Dendritic cell treated with granulocyte-macrophage colony-stimulating factor and Interleukin-4, amounts not matched to agents 40 ng/mL and 50 ng/mL, for 4 days (primary cell): Measurements from ENCODE around the gene SKI.

Source experiments
- H3K27ac Mint-ChIP-seq: one replicate; pipeline ENCODE4 v1.8.0; 2022; ENCODE audit warnings: mild to moderate bottlenecking, mixed read lengths
- H3K27me3 Mint-ChIP-seq: one replicate; pipeline ENCODE4 v1.8.0; 2022; ENCODE audit warnings: mild to moderate bottlenecking, mixed read lengths
- H3K36me3 Mint-ChIP-seq: one replicate; pipeline ENCODE4 v1.8.0; 2022; ENCODE audit warnings: low read depth, mixed read lengths
- H3K4me1 Mint-ChIP-seq: one replicate; pipeline ENCODE4 v1.8.0; 2022; ENCODE audit warnings: low read depth, mixed read lengths
- H3K4me3 Mint-ChIP-seq: one replicate; pipeline ENCODE4 v1.8.0; 2022; ENCODE audit warnings: mild to moderate bottlenecking, moderate library complexity, mixed read lengths
- H3K9me3 Mint-ChIP-seq: one replicate; pipeline ENCODE4 v1.8.0; 2022; ENCODE audit warnings: mixed read lengths
- intact Hi-C: fragments of 100-400 bp; cut with micrococcal nuclease; formaldehyde crosslinking; loops from one replicate; pipeline ENCODE4 v1.15.0; 2022

The SKI gene

GRCh38 chr1:2247760-2248126 is 19.6 kb downstream of the SKI start:
- peaks cover 95% of the 10 kb centered on the region for H3K4me1 Mint-ChIP-seq
- peaks cover 24% of the 10 kb centered on the region for H3K36me3 Mint-ChIP-seq
- H3K4me3 Mint-ChIP-seq, result no peak overlapping the region
- H3K9me3 Mint-ChIP-seq, result no peaks in the 10 kb centered on the region
- no peaks in the 10 kb centered on the region for H3K27me3 Mint-ChIP-seq
- peak overlapping the region; percentile 13 for H3K27ac Mint-ChIP-seq
- intact Hi-C loops, result loop anchor here (2.0 to 5.0 kb wide), 3 partner anchors 13 to 45 kb away; no protein-coding TSS in a partner anchor

- Mint-ChIP-seq H3K9me3 (no peaks in the 10 kb centered on the region), H3K27me3 (no peaks in the 10 kb centered on the region), H3K4me3 (no peak overlapping the region), H3K4me1 (peaks cover 94% of the 10 kb centered on the region), H3K27ac (peak overlapping the region; percentile 13), H3K36me3 (peaks cover 19% of the 10 kb centered on the region)
- intact Hi-C loops, result loop anchor here (5.0 kb wide), 1 partner anchor 44 kb away; no protein-coding TSS in a partner anchor
Observed at GRCh38 chr1:2248127-2248826, 20.2 kb downstream of the SKI start.

DNA sequence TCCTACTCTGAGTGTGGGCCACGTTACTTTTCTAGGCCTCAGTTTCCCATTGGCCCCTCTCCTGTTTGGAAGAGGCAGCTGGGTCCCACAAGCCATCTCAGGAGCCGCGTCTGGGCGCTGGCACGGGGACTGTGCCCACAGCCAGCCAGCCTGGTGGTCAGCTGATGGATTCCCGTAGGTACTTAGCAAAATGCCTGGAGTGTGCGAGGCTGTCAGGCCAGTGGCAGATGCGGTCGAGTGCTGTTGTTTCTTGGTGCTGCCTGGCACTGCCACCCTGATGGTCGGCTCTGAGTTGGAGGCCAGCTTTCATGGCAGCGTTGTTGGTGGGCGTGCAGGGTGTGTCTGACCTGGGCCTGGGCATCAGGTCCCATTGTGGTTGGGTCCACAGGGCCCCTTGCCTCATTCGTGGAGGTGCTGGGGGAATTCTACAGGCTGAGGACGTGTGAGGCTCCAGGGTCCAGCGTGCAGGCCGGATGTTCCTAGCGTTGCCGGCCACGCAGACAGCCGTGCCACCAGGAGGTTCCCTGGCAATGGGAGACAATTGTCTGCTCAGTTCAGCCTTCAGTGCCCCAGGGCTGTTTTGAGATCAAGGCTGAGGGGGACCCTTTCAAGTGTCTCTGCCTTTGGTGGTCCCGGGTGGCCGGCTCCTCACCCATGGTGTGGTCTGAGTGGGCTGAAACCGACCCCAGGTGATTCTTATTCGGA is 20.9 kb downstream of the SKI start:
- Mint-ChIP-seq H3K36me3 (peaks cover 12% of the 10 kb centered on the region), H3K27ac (peak overlapping the region; percentile 13), H3K4me3 (no peak overlapping the region), H3K9me3 (no peaks in the 10 kb centered on the region), H3K4me1 (peaks cover 93% of the 10 kb centered on the region), H3K27me3 (no peaks in the 10 kb centered on the region)
- intact Hi-C loops, result loop anchor here (5.0 kb wide), 1 partner anchor 43 kb away; no protein-coding TSS in a partner anchor

GRCh38 chr1:2249559-2249906 is 21.4 kb downstream of the SKI start:
- peaks cover 9% of the 10 kb centered on the region for H3K36me3 Mint-ChIP-seq
- H3K4me1 Mint-ChIP-seq, result peaks cover 90% of the 10 kb centered on the region
- no peak overlapping the region for H3K27ac Mint-ChIP-seq
- H3K9me3 Mint-ChIP-seq, result no peaks in the 10 kb centered on the region
- intact Hi-C loops, result loop anchor here (5.0 kb wide), 1 partner anchor 43 kb away; no protein-coding TSS in a partner anchor
- no peak overlapping the region for H3K4me3 Mint-ChIP-seq
- no peaks in the 10 kb centered on the region for H3K27me3 Mint-ChIP-seq

- intact Hi-C loops, result no loop called here
- H3K27ac Mint-ChIP-seq, result no peak overlapping the region
- no peaks in the 10 kb centered on the region for H3K36me3 Mint-ChIP-seq
- H3K4me1 Mint-ChIP-seq, result peaks cover 78% of the 10 kb centered on the region
- H3K4me3 Mint-ChIP-seq, result no peak overlapping the region
- H3K27me3 Mint-ChIP-seq, result no peaks in the 10 kb centered on the region
- H3K9me3 Mint-ChIP-seq, result no peaks in the 10 kb centered on the region
Observed at GRCh38 chr1:2250721-2251281, 22.7 kb downstream of the SKI start.

- Mint-ChIP-seq H3K27me3 (no peaks in the 10 kb centered on the region), H3K4me3 (no peak overlapping the region), H3K36me3 (no peaks in the 10 kb centered on the region), H3K4me1 (peaks cover 72% of the 10 kb centered on the region), H3K9me3 (no peaks in the 10 kb centered on the region), H3K27ac (no peak overlapping the region)
- intact Hi-C loops, result no loop called here
Observed at GRCh38 chr1:2251363-2251762, 23.2 kb downstream of the SKI start.

- Mint-ChIP-seq H3K9me3 (no peaks in the 10 kb centered on the region), H3K27me3 (no peaks in the 10 kb centered on the region), H3K4me1 (peaks cover 68% of the 10 kb centered on the region), H3K36me3 (no peaks in the 10 kb centered on the region), H3K27ac (no peak overlapping the region), H3K4me3 (no peak overlapping the region)
- intact Hi-C loops, result no loop called here
Observed at GRCh38 chr1:2251786-2252185, 23.7 kb downstream of the SKI start.

DNA sequence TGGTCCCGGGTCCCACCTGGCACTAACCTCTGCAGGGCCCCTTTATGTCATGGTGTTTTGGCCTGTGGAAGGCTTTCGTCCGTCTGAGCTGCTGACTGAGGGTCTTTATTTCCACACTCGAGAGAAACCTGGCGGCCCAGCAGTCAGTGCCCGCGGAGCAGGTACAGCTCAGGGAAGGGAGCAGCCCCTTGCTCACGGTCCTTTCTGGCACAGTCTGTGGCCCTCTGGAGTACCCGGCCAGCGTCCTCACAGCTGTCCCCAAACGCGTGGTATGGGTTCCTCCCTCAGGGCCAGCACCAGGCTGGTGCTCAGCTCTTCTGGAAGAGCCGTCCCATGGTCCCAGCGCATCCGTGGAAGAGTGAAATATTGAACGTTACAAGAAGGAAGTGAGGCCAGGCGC is 24.3 kb downstream of the SKI start:
- Mint-ChIP-seq H3K27ac (peak overlapping the region; percentile 16), H3K9me3 (no peaks in the 10 kb centered on the region), H3K27me3 (no peaks in the 10 kb centered on the region), H3K4me1 (peaks cover 62% of the 10 kb centered on the region), H3K36me3 (peaks cover 6% of the 10 kb centered on the region), H3K4me3 (no peak overlapping the region)
- intact Hi-C loops, result no loop called here

- Mint-ChIP-seq H3K4me1 (peaks cover 60% of the 10 kb centered on the region), H3K9me3 (no peaks in the 10 kb centered on the region), H3K27ac (peak overlapping the region; percentile 16), H3K4me3 (no peak overlapping the region), H3K27me3 (no peaks in the 10 kb centered on the region), H3K36me3 (peaks cover 13% of the 10 kb centered on the region)
- intact Hi-C loops, result no loop called here
Observed at GRCh38 chr1:2253036-2253796, 25.1 kb downstream of the SKI start.

- Mint-ChIP-seq H3K4me3 (no peak overlapping the region), H3K4me1 (peaks cover 60% of the 10 kb centered on the region)
- intact Hi-C loops, result no loop called here
Observed at GRCh38 chr1:2253797-2254480, 25.8 kb downstream of the SKI start.

GRCh38 chr1:2255047-2255419 is 26.9 kb downstream of the SKI start:
- peaks cover 20% of the 10 kb centered on the region for H3K36me3 Mint-ChIP-seq
- H3K4me1 Mint-ChIP-seq, result peaks cover 60% of the 10 kb centered on the region
- no peak overlapping the region for H3K27ac Mint-ChIP-seq
- no peaks in the 10 kb centered on the region for H3K9me3 Mint-ChIP-seq
- intact Hi-C loops, result loop anchor here (5.0 kb wide), 1 partner anchor 47 kb away; no protein-coding TSS in a partner anchor
- H3K27me3 Mint-ChIP-seq, result no peaks in the 10 kb centered on the region
- H3K4me3 Mint-ChIP-seq, result no peak overlapping the region

More at GRCh38 chr1:2253797-2254480, 25.8 kb downstream of the SKI start:
- Mint-ChIP-seq H3K27me3 (no peaks in the 10 kb centered on the region), H3K9me3 (no peaks in the 10 kb centered on the region), H3K27ac (peak overlapping the region; percentile 7), H3K36me3 (peaks cover 16% of the 10 kb centered on the region)

- Mint-ChIP-seq H3K9me3 (no peaks in the 10 kb centered on the region), H3K27ac (no peak overlapping the region), H3K27me3 (no peaks in the 10 kb centered on the region), H3K36me3 (peaks cover 24% of the 10 kb centered on the region), H3K4me1 (peaks cover 60% of the 10 kb centered on the region), H3K4me3 (no peak overlapping the region)
- intact Hi-C loops, result loop anchor here (2.0 to 5.0 kb wide), 2 partner anchors 47 to 59 kb away; no protein-coding TSS in a partner anchor
Observed at GRCh38 chr1:2255420-2256369, 27.6 kb downstream of the SKI start.
